Measurements from ENCODE around the gene CEP43. TPM values are rescaled to one million over a fixed set of nuclear protein-coding genes. Genes with fewer than 3 reads are reported as not detected.
A peak's percentile ranks its signal among the peaks of the same experiment; 100 is the strongest.

The CEP43 gene
- total and polyA plus RNA-seq, 2 experiments from 2014 or later, result 20.5 to 28.1 TPM

DNA sequence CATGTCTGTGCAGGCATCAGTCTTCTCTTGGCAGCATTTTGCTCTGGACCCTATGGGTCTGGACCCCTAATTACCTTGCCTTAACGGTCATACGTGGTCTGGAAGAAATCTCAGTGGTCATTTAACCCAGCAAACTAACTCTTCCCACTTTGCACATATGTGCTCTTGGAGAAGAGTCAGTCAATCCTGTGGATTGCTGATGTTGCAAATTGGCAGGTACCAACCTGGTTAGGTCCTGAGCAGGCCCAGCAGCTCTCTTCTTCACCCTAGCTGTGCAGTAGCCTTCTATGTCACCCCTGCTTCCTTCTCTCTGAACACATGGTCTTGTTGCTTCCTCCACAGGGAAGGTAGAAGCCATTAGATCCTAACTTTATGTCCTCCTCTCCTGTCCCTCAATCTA lies 1.6 kb downstream of the CEP43 start:
- H3K36me3 ChIP-seq (replicated peaks; ENCODE audit: insufficient read depth, low read depth), result no peaks in the 10 kb centered on the region
- H3K27ac ChIP-seq, result no peak overlapping the region

GRCh38 chr6:167005350-167006159 lies 6.4 kb downstream of the CEP43 start:
- 91% methylated on average over 12 of the region's 12 CpGs for WGBS (ENCODE audit: low lambda C conversion rate, missing lambda C conversion rate)
- no peak overlapping the region for H3K27ac ChIP-seq
- H3K9me3 ChIP-seq (ENCODE audit: low read depth), result no peaks in the 10 kb centered on the region
- H3K36me3 ChIP-seq (replicated peaks; ENCODE audit: insufficient read depth, low read depth), result no peaks in the 10 kb centered on the region
- H3K4me3 ChIP-seq, result no peak overlapping the region
- no peaks in the 10 kb centered on the region for H4K20me1 ChIP-seq (ENCODE audit: insufficient read depth, poor library complexity, severe bottlenecking)
- no peak for DNase-seq (ENCODE audit: low spot score)
- no peak overlapping the region for H3K4me2 ChIP-seq
- no peak overlapping the region for H2AFZ ChIP-seq
- TF ChIP-seq EZH2 (IDR thresholded peaks at IDR 0.05; ENCODE audit: borderline replicate concordance) (no peak), EZH2phosphoT487 (IDR thresholded peaks at IDR 0.05; ENCODE audit: low read depth, severe bottlenecking, unreplicated experiment) (no peak)
- TF ChIP-seq, protein P1, sequence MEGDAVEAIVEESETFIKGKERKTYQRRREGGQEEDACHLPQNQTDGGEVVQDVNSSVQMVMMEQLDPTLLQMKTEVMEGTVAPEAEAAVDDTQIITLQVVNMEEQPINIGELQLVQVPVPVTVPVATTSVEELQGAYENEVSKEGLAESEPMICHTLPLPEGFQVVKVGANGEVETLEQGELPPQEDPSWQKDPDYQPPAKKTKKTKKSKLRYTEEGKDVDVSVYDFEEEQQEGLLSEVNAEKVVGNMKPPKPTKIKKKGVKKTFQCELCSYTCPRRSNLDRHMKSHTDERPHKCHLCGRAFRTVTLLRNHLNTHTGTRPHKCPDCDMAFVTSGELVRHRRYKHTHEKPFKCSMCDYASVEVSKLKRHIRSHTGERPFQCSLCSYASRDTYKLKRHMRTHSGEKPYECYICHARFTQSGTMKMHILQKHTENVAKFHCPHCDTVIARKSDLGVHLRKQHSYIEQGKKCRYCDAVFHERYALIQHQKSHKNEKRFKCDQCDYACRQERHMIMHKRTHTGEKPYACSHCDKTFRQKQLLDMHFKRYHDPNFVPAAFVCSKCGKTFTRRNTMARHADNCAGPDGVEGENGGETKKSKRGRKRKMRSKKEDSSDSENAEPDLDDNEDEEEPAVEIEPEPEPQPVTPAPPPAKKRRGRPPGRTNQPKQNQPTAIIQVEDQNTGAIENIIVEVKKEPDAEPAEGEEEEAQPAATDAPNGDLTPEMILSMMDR (IDR thresholded peaks at IDR 0.05; ENCODE audit: poor library complexity), result no peak
- peaks cover 48% of the 10 kb centered on the region for H3K79me2 ChIP-seq
- H3K4me1 ChIP-seq (ENCODE audit: insufficient read depth), result peaks cover 10% of the 10 kb centered on the region
- H3K27me3 ChIP-seq, result no peaks in the 10 kb centered on the region
- no peaks in the 10 kb centered on the region for H3K9me2 ChIP-seq (replicated peaks; ENCODE audit: insufficient read depth)

More for the DNA sequence above, 1.6 kb downstream of the CEP43 start:
- Histone ChIP-seq H3K4me2 (peak overlapping the region; percentile 81), H4K20me1 (ENCODE audit: insufficient read depth, poor library complexity, severe bottlenecking) (no peaks in the 10 kb centered on the region), H2AFZ (no peak overlapping the region), H3K4me1 (ENCODE audit: insufficient read depth) (peaks cover 15% of the 10 kb centered on the region), H3K79me2 (peaks cover 61% of the 10 kb centered on the region), H3K9me3 (ENCODE audit: low read depth) (no peaks in the 10 kb centered on the region), H3K4me3 (no peak overlapping the region), H3K27me3 (no peaks in the 10 kb centered on the region), H3K9me2 (replicated peaks; ENCODE audit: insufficient read depth) (no peaks in the 10 kb centered on the region)
- TF ChIP-seq EZH2 (IDR thresholded peaks at IDR 0.05; ENCODE audit: borderline replicate concordance) (no peak), EZH2phosphoT487 (IDR thresholded peaks at IDR 0.05; ENCODE audit: low read depth, severe bottlenecking, unreplicated experiment) (no peak)
- TF ChIP-seq, protein P1 (IDR thresholded peaks at IDR 0.05; ENCODE audit: poor library complexity), result no peak
- WGBS (ENCODE audit: low lambda C conversion rate, missing lambda C conversion rate), result 77% methylated on average over 2 of the region's 2 CpGs
- no peak for DNase-seq (ENCODE audit: low spot score)

- no peak overlapping the region for H2AFZ ChIP-seq
- H3K9me2 ChIP-seq (replicated peaks; ENCODE audit: insufficient read depth), result no peaks in the 10 kb centered on the region
- peak overlapping the region; percentile 10 for H3K4me2 ChIP-seq
- DNase-seq (ENCODE audit: low spot score), result no peak
- peak overlapping the region; percentile 28 for H3K27ac ChIP-seq
- no peaks in the 10 kb centered on the region for H3K4me1 ChIP-seq (ENCODE audit: insufficient read depth)
- no peak overlapping the region for H3K4me3 ChIP-seq
- H4K20me1 ChIP-seq (ENCODE audit: insufficient read depth, poor library complexity, severe bottlenecking), result no peaks in the 10 kb centered on the region
- 84% methylated on average over 4 of the region's 4 CpGs for WGBS (ENCODE audit: low lambda C conversion rate, missing lambda C conversion rate)
- no peaks in the 10 kb centered on the region for H3K27me3 ChIP-seq
- H3K36me3 ChIP-seq (replicated peaks; ENCODE audit: insufficient read depth, low read depth), result no peaks in the 10 kb centered on the region
- no peaks in the 10 kb centered on the region for H3K9me3 ChIP-seq (ENCODE audit: low read depth)
- TF ChIP-seq, protein P1 (IDR thresholded peaks at IDR 0.05; ENCODE audit: poor library complexity), result no peak
- TF ChIP-seq EZH2 (IDR thresholded peaks at IDR 0.05; ENCODE audit: borderline replicate concordance), result no peak
- no peak for TF ChIP-seq EZH2phosphoT487 (IDR thresholded peaks at IDR 0.05; ENCODE audit: low read depth, severe bottlenecking, unreplicated experiment)
- H3K79me2 ChIP-seq, result peaks cover 24% of the 10 kb centered on the region
These were observed 8.8 kb downstream of the CEP43 start for GRCh38 chr6:167007985-167008384.

Measured in hepatocyte (in vitro differentiated cells).